Uterus (tissue), 4 donors: ENCODE data around the gene MKKS. TPM values are rescaled to one million over a fixed set of nuclear protein-coding genes. Genes with fewer than 3 reads are reported as not detected.

Experiments used
- DNase-seq, 2 donors: peaks; one replicate each; pipeline ENCODE4 v3.0.0-alpha.2; 2019 to 2020
- H3K27ac ChIP-seq, 2 donors: fragments of 200-600 bp; sonication (generic); 1 replicate in 1 of 2; 2 replicates in 1 of 2; pipeline ENCODE4 v1.5.1; 2016 to 2018
- H3K27me3 ChIP-seq, 2 donors: fragments of 200-600 bp; sonication (generic); one replicate each; pipeline ENCODE4 v1.5.1; 2018 to 2019; ENCODE audit warnings: control low read depth in 1 of 2
- H3K36me3 ChIP-seq, 2 donors: fragments of 200-600 bp; sonication (generic); one replicate each; pipeline ENCODE4 v1.5.1; 2019; ENCODE audit warnings: control low read depth in 1 of 2
- H3K4me1 ChIP-seq, 2 donors: fragments of 200-600 bp; sonication (generic); one replicate each; pipeline ENCODE4 v1.5.1; 2018 to 2019; ENCODE audit warnings: control low read depth in 1 of 2
- H3K4me3 ChIP-seq, 2 donors: fragments of 200-600 bp; sonication (generic); 1 replicate in 1 of 2; 2 replicates in 1 of 2; pipeline ENCODE4 v1.5.1; 2018 to 2019; ENCODE audit warnings: mild to moderate bottlenecking in 1 of 2
- H3K9me3 ChIP-seq, 2 donors: fragments of 200-600 bp; sonication (generic); one replicate each; pipeline ENCODE4 v1.5.1; 2019; ENCODE audit warnings: control low read depth in 1 of 2
- POLR2A ChIP-seq, 2 donors: fragments of 450-650 bp; IDR thresholded peaks; one replicate each; pipeline ENCODE4 v1.6.1; 2016; ENCODE audit warnings: antibody characterized with exemption in 2 of 2, mild to moderate bottlenecking in 1 of 2, moderate library complexity in 1 of 2
- intact Hi-C: fragments of 100-400 bp; cut with DNase I; formaldehyde crosslinking; loops from one replicate; pipeline ENCODE4 v1.15.1; 2023; ENCODE audit warnings: low total_unique reads
- total RNA-seq, 4 donors: library from RNA; depleted of rRNA in 3 of 4; stranded (reverse); fragments of >200 nt in 3 of 4; gene quantifications; one replicate each; pipeline versions ENCODE4 v1.1.0 to v1.2.4, GENCODE V29; 2014 to 2023
- TF ChIP-seq, protein P1 (sequence below), 4 experiments: fragments of 200-600 bp in 2 of 4; fragments of 450-650 bp in 2 of 4; sonication (generic) in 2 of 4; IDR thresholded peaks; one replicate each; pipeline ENCODE4 v1.5.1; 2016 to 2019; ENCODE audit warnings: antibody characterized with exemption in 4 of 4, mild to moderate bottlenecking in 2 of 4, moderate library complexity in 1 of 4
- donor health status: DM: yes; HTN: yes; CAD: no.

The MKKS gene
- total RNA-seq, 4 donors from 2014 or later, result 15.9 to 27.9 (median 20.3) TPM

DNA sequence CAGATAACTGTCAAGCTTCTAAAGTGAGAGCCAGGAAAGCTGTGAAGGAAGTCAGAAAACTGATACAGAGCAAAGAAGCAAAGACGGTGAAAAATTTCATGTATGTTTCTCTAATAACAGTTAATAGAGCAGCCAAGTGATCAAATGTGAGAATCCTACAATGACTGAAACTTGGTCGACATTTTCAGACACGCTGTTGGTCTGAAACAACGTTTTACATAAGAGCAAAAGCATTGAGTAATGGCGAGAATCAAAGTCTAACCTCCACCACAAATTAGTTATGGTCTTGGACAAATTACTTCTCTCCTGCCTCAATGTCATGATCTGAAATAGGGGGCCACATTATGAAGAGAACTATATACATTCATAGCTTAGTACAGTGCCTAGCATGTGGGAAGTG is 3.3 kb downstream of the MKKS start:
- intact Hi-C loops, result loop anchor here (10.0 kb wide), 1 partner anchor 244 kb away; the partner anchor contains the start of gene JAG1
- no peak for DNase-seq
- H3K9me3 ChIP-seq, result no peaks in the 10 kb centered on the region
- no peaks in the 10 kb centered on the region for H3K27me3 ChIP-seq
- TF ChIP-seq, protein P1, sequence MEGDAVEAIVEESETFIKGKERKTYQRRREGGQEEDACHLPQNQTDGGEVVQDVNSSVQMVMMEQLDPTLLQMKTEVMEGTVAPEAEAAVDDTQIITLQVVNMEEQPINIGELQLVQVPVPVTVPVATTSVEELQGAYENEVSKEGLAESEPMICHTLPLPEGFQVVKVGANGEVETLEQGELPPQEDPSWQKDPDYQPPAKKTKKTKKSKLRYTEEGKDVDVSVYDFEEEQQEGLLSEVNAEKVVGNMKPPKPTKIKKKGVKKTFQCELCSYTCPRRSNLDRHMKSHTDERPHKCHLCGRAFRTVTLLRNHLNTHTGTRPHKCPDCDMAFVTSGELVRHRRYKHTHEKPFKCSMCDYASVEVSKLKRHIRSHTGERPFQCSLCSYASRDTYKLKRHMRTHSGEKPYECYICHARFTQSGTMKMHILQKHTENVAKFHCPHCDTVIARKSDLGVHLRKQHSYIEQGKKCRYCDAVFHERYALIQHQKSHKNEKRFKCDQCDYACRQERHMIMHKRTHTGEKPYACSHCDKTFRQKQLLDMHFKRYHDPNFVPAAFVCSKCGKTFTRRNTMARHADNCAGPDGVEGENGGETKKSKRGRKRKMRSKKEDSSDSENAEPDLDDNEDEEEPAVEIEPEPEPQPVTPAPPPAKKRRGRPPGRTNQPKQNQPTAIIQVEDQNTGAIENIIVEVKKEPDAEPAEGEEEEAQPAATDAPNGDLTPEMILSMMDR (IDR thresholded peaks at IDR 0.05), result no peak
- TF ChIP-seq POLR2A (IDR thresholded peaks at IDR 0.05), result no peak
- no peaks in the 10 kb centered on the region for H3K4me1 ChIP-seq
- H3K27ac ChIP-seq, result no peak overlapping the region
- H3K36me3 ChIP-seq, result no peaks in the 10 kb centered on the region
- H3K4me3 ChIP-seq, result no peak overlapping the region

DNA sequence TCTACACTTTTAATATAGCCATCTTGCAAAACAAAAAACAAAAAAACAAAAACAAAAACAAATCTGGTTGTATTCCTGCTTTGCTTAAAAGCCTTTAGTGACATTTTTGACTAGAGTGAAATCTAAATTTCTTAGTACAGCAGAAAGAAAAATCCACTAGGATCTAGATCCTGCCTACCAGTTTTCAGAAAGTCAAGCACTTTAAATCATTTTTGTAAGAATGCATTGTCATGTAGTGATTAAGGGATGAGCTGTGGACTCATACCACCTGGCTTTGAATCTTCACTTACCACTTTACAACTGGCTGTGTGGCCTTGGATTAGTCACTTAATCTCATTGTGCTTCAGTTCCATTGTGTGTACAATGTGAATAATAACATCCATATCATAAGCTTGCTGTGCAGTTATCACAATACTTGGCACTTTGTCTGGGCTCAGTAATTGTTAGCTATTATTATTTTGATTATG is 4.0 kb downstream of the MKKS start:
- H3K9me3 ChIP-seq, result no peaks in the 10 kb centered on the region
- no peak overlapping the region for H3K27ac ChIP-seq
- H3K27me3 ChIP-seq, result no peaks in the 10 kb centered on the region
- H3K4me1 ChIP-seq, result no peaks in the 10 kb centered on the region
- no peak overlapping the region for H3K4me3 ChIP-seq
- intact Hi-C loops, result loop anchor here (10.0 kb wide), 2 partner anchors 245 to 455 kb away; partner anchors contain the start of gene JAG1
- H3K36me3 ChIP-seq, result no peaks in the 10 kb centered on the region
- no peak for DNase-seq
- TF ChIP-seq, protein P1 (IDR thresholded peaks at IDR 0.05), result no peak
- no peak for TF ChIP-seq POLR2A (IDR thresholded peaks at IDR 0.05)

DNA sequence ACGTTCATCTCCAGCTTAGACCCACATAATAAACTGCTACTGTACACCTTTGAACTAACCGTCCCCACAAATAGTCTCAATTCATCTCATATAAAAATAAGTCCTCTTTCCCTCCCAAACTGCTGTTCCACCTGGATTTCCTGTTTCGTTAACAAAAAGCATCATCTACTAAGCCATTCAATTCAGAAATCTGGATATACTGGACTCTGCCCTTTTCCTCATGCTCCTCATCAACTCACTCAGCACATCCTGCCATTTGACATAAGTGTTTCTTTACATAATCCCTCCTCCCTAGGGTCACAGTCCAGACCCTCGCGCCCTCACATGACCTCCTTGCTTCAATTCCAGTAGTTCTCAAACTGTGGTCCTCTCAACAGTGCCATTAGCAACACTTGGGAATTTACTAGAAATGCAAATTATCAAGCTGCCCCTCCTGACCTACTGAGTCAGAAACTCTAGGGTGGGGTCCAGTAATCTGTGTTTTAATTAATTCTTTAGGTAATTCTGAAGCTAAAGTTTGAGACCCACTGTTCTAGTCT is 4.5 kb downstream of the MKKS start:
- Histone ChIP-seq H3K4me1 (no peaks in the 10 kb centered on the region), H3K27ac (no peak overlapping the region), H3K4me3 (no peak overlapping the region), H3K9me3 (no peaks in the 10 kb centered on the region), H3K36me3 (no peaks in the 10 kb centered on the region), H3K27me3 (no peaks in the 10 kb centered on the region)
- DNase-seq, result no peak
- no peak for TF ChIP-seq POLR2A (IDR thresholded peaks at IDR 0.05)
- TF ChIP-seq, protein P1 (IDR thresholded peaks at IDR 0.05), result no peak
- intact Hi-C loops, result loop anchor here (10.0 kb wide), 1 partner anchor 455 kb away; no protein-coding TSS in a partner anchor

DNA sequence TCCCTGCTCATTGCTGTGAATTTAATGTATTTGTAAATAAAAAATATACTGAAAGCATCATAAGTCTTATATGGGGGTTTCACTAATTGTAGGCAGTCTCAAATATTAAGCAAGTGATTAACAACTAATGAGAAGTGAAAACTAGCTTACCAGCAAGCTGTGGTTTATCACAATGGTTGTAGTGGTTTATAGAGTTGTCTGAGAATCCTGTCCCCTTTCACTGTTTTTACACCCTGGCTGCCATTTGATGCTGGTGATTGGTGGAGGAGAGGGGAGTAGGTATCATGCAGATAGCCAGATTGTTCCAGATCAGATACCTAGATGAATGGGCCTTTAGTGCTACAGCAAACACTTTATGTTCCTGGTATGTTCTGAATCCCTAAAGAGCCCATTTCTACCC is 6.0 kb downstream of the MKKS start:
- Histone ChIP-seq H3K27me3 (no peaks in the 10 kb centered on the region), H3K36me3 (no peaks in the 10 kb centered on the region), H3K27ac (no peak overlapping the region), H3K9me3 (no peaks in the 10 kb centered on the region), H3K4me3 (no peak overlapping the region), H3K4me1 (no peaks in the 10 kb centered on the region)
- intact Hi-C loops, result loop anchor here (10.0 kb wide), 1 partner anchor 453 kb away; no protein-coding TSS in a partner anchor
- no peak for DNase-seq
- TF ChIP-seq, protein P1 (IDR thresholded peaks at IDR 0.05), result no peak
- no peak for TF ChIP-seq POLR2A (IDR thresholded peaks at IDR 0.05)

DNA sequence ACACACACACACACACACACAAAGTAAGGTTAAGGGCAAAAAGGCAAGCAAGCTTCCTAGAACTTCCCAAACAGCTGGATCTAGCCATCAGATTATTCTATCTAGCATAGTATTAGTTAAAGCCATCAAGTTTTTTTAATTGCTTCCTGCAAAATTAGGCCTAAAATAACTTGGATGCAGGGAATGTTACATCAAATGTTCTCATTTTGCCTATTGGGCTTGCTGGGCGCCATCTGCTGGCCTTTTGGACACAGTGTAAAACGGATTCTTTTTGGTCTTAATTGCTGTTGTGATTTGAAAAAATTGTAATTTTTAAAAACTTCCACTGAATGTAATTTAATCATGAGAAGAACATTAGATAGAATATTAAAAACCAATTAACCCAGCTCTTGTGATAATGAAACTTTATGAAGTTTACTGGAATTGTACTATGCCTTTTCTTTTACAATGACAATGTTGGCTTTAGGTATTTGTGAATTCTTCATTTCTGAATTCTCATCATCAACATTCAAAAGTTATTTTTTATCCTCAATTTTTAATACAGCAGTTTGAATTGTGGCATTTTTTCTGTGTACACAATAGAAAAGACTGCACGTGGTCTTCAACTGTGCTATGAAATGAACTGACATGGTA is 6.8 kb downstream of the MKKS start:
- Histone ChIP-seq H3K27ac (peak overlapping the region in 1 of 2 donors; percentile 12), H3K4me1 (no peaks in the 10 kb centered on the region), H3K9me3 (no peaks in the 10 kb centered on the region), H3K27me3 (no peaks in the 10 kb centered on the region), H3K36me3 (no peaks in the 10 kb centered on the region), H3K4me3 (no peak overlapping the region)
- DNase-seq, result peak; percentile 30 to 55
- intact Hi-C loops, result loop anchor here (10.0 kb wide), 1 partner anchor 452 kb away; no protein-coding TSS in a partner anchor
- no peak for TF ChIP-seq POLR2A (IDR thresholded peaks at IDR 0.05)
- TF ChIP-seq, protein P1 (IDR thresholded peaks at IDR 0.05), result peak; percentile 71 to 78 (median 72)
